LoVo (cell line): ENCODE data around the gene PTPRC.

Source experiments
- DNase-seq: peaks from one replicate; pipeline ENCODE4 v3.0.0-alpha.2; 2016; ENCODE audit warnings: low spot score

PTPRC gene

DNA sequence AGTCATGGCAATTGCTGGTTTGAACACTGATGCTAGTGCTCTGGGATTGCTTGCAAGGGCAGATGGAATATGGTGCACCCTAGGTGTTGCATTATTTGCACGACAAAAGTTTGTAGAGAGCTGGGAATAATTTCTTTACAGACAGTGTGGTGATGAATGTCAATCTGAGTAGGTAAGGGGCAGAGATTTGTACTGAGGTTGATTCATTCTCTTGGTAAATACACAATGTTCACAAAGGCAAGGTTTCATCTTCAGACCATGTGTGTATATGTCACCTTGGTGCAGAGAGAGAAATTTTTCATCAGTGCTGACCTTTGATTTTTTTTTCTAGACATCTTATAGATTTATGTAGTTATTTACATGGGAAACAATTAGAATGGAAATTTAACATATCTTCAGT is 5.0 kb downstream of the PTPRC start:
- no peak for DNase-seq

DNA sequence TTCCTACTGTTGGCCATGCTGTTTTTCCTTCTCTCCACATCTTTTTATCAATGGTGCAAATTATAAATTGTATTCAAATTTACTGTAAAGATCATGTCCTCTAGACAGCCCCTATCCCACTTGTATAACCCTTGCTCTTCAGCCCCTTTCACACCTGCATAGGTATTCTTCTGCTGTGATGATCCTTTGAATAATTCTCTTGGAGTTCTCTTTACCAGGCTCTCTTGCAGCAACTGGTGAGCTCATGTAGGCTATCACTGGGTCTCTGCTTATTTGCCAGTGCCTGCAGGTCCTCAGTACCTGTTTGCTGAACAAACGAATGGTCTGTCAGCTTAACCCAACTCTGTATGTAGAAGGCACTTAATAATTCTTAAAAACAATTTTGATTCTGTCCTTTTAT is 8.2 kb downstream of the PTPRC start:
- no peak for DNase-seq

DNA sequence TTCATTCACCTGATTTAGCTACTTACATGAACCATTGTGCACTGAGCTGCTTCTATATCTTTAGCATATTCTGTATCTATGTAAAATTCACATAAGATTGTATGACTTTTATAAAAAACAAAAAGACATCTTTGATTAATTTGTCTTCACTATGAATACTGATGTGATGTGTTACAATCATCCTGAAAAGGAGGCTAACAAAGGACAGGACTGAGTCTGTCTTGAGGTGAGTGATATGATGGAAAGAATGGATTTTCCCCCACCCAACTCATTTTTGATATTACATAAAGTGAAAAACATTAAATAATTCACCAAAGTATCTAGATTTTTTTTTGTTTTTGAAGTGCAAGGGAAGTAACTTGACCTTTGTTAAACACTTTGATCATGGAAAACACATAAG is 9.8 kb downstream of the PTPRC start:
- no peak for DNase-seq

DNA sequence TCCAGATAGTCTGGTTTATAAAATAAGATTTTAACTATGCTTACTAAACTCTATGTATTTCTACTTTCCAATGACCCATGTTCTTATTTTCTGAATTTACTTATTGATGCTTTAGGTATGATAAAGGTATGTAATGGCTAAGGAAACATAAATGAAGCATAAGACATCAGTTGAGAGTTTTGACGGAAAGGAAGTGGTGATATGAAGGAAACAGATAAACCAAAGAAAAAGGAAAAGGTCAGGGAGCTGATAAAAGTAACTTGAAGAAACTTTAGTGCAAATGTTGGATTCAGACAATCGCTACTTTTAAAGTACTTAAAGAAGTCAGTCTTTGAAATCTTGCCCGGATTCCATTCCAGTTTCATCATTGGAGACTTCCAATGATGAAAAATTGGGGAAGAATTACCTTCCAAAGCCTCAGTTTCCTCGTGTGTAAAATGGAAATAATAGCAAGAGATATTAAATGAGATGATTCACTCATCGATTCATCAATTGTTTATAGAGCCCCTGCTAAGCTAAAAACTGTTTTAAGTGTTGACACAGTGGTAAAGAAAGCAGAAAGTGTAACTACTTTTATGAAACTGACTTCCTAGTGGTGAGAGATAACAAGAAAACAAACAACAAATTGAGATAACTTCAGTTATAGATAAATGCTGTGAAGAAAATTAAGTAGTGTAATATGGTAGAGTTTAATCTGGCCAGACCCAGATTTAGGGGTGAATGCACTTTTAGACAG is 10.6 kb downstream of the PTPRC start:
- no peak for DNase-seq

DNA sequence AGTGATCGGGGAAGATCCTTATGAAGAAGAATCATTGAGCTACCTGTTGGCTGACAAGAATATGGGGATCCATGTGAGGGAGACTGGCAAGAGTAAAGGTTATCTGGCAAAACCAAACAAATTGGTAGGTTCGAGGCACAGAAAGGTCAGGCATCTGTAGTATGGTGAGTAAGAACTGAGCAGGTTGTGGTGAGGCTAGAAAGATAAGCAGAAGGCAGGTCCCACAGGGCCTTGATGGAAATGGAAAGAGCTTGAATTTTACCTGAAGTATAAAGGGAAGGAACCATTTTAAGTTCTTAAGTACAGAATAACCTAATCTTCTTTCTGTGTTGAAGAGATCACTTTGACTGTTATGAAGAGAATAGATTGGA is 11.1 kb downstream of the PTPRC start:
- DNase-seq: no peak

DNA sequence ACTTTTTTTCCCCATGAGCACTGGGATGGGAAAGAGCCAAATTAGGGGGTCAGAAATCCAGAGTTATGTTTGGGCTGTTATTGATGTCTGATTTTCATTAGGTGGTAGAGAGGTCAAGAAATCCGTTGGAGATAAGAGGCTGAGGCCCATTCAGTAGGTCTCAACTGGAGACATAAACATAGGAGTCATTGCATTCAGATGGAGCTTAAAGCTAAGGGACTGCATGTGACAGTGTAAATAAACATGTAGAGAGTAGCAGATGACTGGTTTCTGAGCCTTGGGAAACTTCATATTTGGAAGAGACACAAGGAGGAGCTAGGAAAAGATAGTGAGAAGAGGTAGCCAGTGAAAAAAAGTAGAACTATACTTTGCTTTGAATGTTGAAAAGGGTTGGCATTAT is 11.7 kb downstream of the PTPRC start:
- no peak for DNase-seq

DNA sequence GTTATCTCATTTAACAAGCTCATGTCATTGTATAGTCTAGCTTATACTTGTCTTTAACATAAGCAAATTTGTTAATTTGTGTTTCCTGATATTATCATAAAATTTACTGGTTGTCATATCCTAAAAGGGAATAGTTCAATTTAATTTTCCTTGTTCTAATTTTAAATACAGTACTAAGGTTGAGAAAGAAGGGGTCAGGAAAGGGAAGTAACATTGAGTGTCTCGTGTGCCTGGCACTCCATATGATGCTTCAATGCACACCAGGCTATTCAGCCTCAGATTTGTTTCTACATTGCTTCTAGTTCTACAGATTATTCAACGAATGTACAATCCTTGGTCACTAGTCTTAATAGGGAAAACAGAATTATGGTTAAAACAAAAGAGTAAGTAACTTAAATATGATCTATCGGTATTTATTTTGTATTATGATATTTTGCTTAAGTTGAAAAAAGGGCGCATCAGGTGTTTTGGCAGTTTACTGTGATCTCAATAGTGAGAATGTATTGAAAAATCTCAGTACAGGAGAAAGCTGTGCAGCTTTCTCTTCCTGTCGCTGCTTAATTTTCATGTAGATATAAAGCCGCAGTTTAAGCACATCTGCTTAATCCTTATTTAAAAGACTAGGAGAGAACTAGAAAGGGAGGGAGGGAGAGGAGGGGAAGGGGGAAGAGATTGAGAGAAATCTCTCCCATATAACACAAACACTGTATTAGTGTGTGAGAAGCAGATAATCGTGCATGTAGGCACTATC is 13.0 kb downstream of the PTPRC start:
- DNase-seq: no peak

DNA sequence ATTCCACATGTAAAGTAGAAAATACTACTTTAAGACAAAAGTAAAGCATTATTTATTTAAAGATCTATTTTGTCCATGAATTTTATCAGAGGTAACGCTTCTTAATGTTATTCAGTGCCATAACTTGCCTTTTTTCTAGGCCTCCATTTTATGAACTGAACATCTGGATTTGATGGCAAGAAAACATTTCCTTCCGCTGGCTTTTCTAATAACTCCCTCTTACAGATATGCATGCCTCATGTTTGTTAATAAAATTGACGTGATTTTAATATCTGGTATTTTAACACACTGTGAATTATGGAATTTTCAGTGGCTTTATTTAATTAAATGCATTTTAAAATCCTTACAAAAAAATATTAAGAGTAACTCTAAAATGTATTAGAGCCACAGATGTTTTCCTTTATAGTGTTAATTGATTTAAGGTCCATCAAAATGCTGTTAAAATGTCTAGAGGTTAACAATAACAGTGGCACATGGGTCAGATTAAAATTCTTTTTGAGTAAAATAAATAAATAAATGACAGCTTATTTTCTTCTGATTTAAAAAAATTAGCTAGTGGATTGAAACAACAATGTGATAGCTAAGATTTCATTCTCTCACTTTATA is 15.1 kb downstream of the PTPRC start:
- no peak for DNase-seq

DNA sequence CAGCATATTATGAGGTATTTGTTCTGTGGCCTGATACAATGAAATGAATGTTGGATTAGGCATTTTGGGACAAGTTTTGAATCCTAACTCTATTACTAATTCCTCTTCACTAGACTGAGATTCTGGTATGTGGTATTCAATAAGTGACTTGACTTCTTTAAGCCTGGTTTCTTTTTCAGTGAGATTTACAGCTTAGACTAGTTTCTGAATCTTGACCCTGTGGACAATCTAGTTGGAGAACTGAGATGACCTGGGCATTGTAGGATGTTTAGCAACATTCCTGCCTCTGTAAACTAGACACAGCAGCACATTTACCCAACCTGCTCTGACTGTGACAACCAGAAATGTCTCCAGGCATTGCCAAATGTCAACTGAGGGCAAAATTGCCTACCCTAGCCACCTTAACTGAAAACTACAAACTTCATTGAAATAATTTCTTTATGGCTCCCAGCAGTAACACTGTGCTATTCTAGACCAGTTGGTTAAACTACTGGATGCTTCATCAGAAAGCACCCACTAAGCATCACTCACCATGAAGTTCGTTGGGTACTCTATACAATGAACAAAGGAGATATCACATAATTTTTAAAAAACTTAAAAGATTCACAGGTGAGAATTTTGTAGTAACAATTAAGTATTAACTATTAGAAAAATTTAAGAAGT is 16.8 kb downstream of the PTPRC start:
- DNase-seq: no peak

DNA sequence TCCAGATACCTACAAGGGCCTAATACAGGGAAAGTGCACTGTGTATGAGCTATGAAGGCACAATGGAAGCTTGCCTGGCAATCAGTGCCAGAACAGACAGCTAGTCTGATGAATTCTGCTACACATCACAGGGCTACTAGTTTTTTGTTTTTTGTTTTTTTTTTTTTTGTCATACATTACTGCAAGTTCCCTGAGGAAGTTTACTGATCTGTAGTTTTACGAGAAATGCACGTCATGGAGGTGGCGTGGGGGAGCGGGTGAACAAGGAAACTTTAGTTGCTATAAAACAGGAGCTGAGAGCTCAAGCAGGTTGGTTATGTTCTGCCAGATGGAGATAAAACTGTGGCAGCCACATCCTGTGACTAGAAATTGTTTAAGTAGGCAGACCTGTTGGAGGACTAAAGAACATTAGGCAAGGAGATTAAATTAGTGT is 17.7 kb downstream of the PTPRC start:
- DNase-seq: peak; percentile 45

DNA sequence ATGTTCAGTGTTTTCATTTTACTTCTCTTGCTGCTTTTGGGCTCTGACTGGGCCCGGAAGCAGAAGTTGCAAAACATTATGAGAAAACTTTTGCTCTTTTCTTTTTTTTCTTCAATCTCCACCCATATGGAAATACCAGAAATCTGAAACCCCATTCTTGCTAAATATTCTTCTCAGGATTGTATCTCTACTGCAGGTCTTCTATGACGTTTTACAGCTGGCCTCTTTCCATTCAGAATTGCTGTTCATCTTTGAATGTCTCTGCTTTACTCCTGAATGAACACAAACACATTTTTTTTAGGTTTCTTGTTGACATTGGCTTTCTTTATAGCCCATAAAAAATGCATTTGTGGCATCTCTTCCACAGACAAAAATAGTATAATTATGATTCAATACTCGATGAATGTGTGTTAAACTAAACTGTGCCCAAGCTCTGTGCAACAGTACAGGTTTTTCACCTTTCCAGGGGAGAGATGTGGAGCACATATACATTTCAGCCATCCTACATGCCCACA is 18.8 kb downstream of the PTPRC start:
- DNase-seq: peak; percentile 73

DNA sequence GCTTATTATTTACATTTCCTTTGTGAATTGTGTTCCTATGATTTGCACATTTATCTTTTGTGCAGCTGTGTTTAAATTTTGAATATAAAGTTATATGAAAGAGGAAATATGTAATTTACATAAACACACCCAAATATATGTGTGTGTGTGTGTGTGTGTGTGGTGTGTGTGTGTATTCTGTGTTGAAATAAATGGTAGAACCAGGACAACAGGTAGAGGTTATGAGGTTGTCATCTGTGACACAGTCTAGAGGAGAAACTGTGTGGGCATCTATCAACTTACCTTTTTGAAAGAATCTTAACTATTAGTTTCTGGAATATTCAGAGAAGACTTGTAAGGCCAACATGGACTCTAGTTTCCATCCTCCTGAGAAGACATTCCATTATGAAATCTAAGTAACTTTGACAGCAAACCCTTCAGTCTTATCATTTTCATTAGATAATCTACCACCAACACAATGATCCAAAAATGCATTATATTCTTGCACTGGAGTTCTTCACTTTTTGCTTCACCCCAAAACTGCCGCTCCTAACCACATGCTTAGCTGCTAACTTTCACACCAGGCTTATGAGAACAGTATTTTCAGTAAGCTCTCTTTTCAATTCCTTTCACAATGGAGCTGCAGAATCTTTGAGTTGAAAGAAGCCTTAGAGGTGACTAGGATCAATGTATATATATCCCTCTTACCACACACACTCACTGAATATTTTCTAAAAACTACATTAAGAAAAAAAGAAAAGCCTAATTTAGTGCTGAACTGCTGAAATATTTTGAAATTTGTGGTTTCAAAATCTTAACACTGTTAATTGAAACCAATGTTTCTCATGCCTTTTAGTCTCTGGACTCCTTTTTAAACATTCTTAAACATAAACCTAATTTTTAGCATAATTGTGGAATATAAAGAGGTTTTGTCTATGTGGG is 21.8 kb downstream of the PTPRC start:
- DNase-seq: no peak

DNA sequence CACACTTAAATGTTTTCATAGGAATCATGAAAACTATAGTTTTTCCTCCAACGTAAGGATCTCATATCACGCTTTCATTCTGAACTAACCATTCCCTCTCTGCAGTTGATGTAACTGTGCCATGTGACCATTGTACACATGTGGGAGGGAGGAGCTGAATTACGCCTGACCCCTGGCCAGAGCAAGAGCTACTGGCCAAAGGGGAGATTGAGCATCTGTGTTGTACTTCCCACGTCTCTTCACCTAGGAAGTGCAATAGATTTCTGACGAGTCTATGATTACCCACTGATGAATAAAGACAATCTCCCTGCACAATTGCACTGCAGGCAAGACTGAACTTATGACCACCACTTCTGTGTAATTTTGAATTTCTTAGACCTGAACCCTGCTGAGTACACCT is 24.0 kb downstream of the PTPRC start:
- DNase-seq: no peak

DNA sequence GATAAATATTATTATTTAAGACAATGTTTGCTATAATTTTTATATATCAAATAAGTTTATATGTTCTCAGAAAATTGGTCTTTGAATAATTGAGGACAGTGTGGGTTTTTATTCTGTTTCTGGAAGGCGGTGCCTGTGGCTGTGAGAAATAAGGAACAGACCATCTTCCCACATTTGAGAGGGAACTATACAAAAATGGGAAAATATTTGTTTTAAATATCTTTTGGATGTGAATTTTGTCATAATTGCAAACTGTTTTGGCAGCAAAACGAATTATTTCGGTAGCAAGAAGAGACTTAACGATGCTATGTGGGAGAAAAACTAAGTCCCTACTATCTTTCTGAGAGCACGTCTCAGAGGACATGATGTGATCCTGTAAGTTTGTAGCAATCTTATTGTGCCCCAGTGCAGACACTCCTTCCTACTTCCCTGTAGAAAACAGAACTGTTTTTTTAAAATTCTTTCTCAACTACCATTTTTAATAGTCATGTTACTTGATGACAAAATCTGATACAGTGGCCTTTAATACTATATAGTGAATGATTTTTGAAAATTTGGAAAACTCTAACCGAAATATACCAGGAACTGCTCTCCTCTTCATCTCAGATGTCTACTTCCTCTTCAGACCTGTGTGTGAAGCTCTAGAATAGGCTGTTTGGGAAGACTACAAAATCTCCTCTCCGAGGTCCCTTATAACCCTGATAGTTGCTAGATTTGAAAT is 25.4 kb downstream of the PTPRC start:
- no peak for DNase-seq

DNA sequence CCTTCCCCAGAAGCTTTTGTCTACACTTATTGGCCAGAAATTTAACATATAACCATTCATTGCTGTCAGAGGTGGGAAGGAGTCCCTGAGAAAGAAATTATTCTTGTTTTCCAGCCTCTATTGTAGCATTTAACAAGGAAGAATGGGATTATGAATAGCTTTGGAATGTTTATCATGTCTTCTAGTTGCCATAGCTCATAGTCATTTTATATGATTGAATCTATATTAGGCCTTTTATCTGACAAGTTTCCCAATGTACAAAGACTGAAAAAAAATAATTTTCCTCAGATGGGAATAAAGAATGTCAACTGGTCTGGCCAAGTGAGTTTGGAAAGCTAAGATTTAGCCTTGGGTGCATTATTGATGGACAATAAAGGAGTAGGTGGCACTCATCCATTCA is 28.3 kb downstream of the PTPRC start:
- DNase-seq: no peak

DNA sequence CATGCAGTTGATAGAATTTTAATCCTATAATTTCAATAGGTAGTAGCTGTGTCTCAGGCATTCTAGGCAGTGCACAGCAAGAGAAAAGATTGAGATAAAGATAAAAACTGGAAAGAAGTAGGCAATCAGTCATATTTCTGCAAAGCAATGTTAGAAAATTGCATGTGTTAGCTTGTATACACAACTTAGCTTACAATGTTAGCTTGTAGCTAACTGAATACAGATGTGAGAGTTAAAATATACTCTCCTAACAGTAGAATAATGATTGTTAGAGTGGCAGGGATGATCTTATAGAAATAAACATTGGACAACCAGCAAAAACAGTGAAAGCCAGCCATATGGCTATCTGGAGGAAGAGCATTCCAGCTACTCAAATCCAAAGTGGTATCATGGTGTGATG is 29.0 kb downstream of the PTPRC start:
- no peak for DNase-seq

DNA sequence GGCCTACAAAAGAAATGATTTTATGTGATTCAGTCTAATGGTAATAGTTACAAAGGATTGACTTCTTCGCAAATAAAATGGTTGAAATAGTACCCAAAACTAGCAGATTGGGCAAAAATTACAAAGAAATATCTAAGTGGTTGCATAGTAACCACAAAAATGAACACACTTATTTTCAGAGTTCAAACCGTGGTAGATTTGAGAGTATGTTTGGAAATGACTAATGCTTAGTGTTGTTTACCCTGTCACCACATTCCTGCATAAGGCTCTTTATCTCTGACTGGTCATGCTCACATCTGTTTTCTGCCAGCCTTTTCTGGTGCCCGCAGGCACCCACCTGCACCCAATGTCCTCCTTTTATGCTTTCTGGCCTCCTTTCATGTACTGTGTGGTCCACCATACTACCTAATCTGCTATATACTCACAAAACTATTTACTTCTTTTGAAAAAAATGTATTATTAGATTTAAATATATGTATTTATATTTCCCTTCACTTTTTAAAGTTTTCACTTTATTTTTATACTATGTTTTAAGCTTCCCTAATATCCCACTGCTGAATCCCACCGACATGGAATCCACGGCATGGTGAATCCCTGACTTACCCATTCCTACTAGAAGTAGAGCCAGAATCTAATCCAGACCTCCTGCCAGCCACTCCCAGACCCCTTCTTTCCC is 30.3 kb downstream of the PTPRC start:
- peak; percentile 77 for DNase-seq

DNA sequence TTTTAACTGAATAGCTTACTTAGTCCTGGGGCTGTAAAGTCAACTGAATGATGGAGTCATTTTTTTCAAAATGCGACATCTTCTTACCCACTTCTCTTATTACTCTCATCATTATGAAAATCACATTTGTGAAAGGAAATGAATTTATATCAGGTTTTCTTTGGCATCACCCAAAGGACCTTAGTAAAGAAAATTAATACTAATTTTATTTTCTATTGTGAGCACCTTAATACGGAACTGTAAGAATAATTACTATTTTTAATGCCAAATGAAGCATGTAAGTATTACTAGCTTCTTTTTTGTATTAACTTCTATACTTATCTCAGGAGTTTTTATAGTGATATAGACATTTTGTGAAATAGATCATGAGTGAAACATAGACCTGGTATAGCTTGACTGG is 30.9 kb downstream of the PTPRC start:
- no peak for DNase-seq

DNA sequence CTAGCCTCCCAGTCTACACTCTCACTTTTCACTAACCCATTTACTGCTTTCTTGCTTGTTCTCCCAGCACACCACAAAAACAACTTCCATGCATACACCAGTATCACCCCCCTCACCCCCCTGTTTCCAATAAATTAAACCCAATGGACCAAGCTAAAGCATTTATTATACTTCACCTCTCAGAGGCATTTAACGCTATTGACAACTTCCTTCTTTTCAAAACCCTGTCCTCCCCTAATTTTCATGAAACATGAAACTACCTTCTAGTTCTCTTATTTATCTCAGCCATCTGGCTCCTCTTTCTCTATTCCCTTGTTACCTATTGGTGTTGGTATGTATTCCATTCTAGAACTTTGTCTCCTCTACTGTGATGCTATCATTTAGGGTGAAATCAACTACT is 32.3 kb downstream of the PTPRC start:
- no peak for DNase-seq

DNA sequence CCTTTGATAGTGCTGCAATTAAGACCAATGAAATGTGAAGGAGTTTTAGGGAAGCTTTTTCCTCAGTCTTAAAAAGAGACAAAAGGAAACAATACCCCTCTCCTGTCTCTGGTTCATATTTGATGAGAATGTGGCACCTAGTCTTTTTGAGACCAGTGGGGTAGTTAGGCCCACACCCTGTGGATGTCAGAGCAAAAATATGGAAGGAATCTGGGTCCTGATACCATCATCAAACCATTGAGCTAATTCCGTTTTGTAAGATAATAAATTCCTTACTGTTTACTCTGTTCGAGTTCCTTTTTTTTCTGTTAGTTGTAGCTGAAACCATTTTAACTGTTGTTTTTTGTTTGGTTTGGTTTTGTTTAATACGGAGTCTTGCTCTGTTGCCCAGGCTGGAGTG is 33.3 kb downstream of the PTPRC start:
- peak; percentile 69 for DNase-seq
